Neural progenitor cell (in vitro differentiated cells): ENCODE data around the gene PPP2R1B. TPM values are rescaled to one million over a fixed set of nuclear protein-coding genes. Genes with fewer than 3 reads are reported as not detected.

Source experiments
- DNase-seq: peaks from one replicate; pipeline ENCODE4 v3.0.0-alpha.2; 2016; ENCODE audit warnings: low spot score
- H2AFZ ChIP-seq: fragments of 200-600 bp; sonication (generic); replicated peaks from 2 replicates; pipeline ENCODE4 v1.6.1; 2016; ENCODE audit warnings: antibody characterized with exemption
- H3F3A ChIP-seq: fragments of 200-600 bp; sonication (generic); 2 replicates; pipeline ENCODE4 v1.6.1; 2016; ENCODE audit warnings: antibody characterized with exemption, low read depth
- H3K27ac ChIP-seq: fragments of 200-600 bp; sonication (generic); 2 replicates; pipeline ENCODE4 v1.5.1; 2016; ENCODE audit warnings: mild to moderate bottlenecking
- H3K27me3 ChIP-seq: fragments of 200-600 bp; sonication (generic); 2 replicates; pipeline ENCODE4 v1.6.1; 2016; ENCODE audit warnings: mild to moderate bottlenecking, moderate library complexity
- H3K36me3 ChIP-seq: fragments of 200-600 bp; sonication (generic); 2 replicates; pipeline ENCODE4 v1.5.1; 2016
- H3K4me1 ChIP-seq: fragments of 200-600 bp; sonication (generic); 2 replicates; pipeline ENCODE4 v1.6.1; 2016; ENCODE audit warnings: mixed run types
- H3K4me2 ChIP-seq: fragments of 200-600 bp; sonication (generic); 2 replicates; pipeline ENCODE4 v1.6.1; 2016
- H3K4me3 ChIP-seq: fragments of 200-600 bp; sonication (generic); 2 replicates; pipeline ENCODE4 v1.5.1; 2016
- H3K79me2 ChIP-seq: fragments of 200-600 bp; sonication (generic); 2 replicates; pipeline ENCODE4 v1.6.1; 2016; ENCODE audit warnings: low read depth
- H3K9ac ChIP-seq: fragments of 200-600 bp; sonication (generic); 2 replicates; pipeline ENCODE4 v1.6.1; 2016
- H3K9me3 ChIP-seq: fragments of 200-600 bp; sonication (generic); 2 replicates; pipeline ENCODE4 v1.5.1; 2016; ENCODE audit warnings: low read depth
- H4K20me1 ChIP-seq: fragments of 200-600 bp; sonication (generic); 2 replicates; pipeline ENCODE4 v1.6.1; 2016; ENCODE audit warnings: low read depth
- H3K27ac Mint-ChIP-seq: 3 replicates; pipeline ENCODE4 v1.8.0; 2021; ENCODE audit warnings: mixed read lengths
- H3K27me3 Mint-ChIP-seq: 2 replicates; pipeline ENCODE4 v1.8.0; 2022; ENCODE audit warnings: low read depth, mild to moderate bottlenecking, inconsistent platforms, moderate library complexity, mixed read lengths; ENCODE audit not compliant: insufficient read depth
- H3K36me3 Mint-ChIP-seq: 3 replicates; pipeline ENCODE4 v1.8.0; 2021; ENCODE audit warnings: mixed read lengths
- H3K4me1 Mint-ChIP-seq: 3 replicates; pipeline ENCODE4 v1.8.0; 2021; ENCODE audit warnings: mixed read lengths
- H3K4me3 Mint-ChIP-seq: 3 replicates; pipeline ENCODE4 v1.8.0; 2021; ENCODE audit warnings: mild to moderate bottlenecking, moderate library complexity, mixed read lengths
- H3K9me3 Mint-ChIP-seq: 3 replicates; pipeline ENCODE4 v1.8.0; 2020; ENCODE audit warnings: mixed read lengths
- EZH2 ChIP-seq: fragments of 200-600 bp; sonication (generic); IDR thresholded peaks from 2 replicates; pipeline ENCODE4 v1.6.1; 2017; ENCODE audit warnings: antibody characterized with exemption, mild to moderate bottlenecking, moderate library complexity
- EZH2phosphoT487 ChIP-seq: fragments of 200-600 bp; sonication (generic); IDR thresholded peaks from 2 replicates; pipeline ENCODE4 v1.6.1; 2017; ENCODE audit warnings: antibody characterized with exemption
- total RNA-seq: library from RNA; depleted of rRNA; stranded (reverse); fragments of >200 nt; gene quantifications from 2 replicates; pipeline ENCODE4 v1.2.3, GENCODE V29; 2015; ENCODE audit warnings: low replicate concordance
- TF ChIP-seq, protein P1 (sequence below): fragments of 200-600 bp; sonication (generic); IDR thresholded peaks from 2 replicates; pipeline ENCODE4 v1.5.1; 2017; ENCODE audit warnings: antibody characterized with exemption, mild to moderate bottlenecking

Gene PPP2R1B
- total RNA-seq, 1 donor from 2014 or later, result 68.4 TPM

DNA sequence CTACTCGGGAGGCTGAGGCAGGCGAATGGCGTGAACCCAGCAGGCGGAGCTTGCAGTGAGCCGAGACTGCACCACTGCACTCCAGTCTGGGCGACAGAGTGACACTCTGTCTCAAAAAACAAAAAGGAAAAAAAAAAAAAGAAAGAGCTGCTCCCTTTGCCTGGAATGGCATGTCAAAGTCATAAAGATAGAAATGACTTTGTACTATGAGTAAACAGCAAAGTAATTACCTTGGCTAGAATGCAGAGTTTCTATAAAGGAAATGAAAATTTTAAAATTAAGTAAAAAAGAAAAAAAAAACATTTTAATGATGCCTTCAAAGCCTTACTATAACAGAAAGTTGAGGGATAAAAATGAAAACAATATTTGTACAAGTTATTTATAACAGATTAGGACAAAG is 10.1 kb downstream of the PPP2R1B start:
- Histone ChIP-seq H3K36me3 (peaks cover 14% of the 10 kb centered on the region), H4K20me1 (no peaks in the 10 kb centered on the region), H3K9ac (no peak overlapping the region), H3K79me2 (no peaks in the 10 kb centered on the region), H3K4me3 (no peak overlapping the region), H3K27ac (no peak overlapping the region), H2AFZ (no peak overlapping the region), H3K4me2 (no peak overlapping the region), H3F3A (no peaks in the 10 kb centered on the region), H3K9me3 (no peaks in the 10 kb centered on the region), H3K4me1 (no peaks in the 10 kb centered on the region), H3K27me3 (no peaks in the 10 kb centered on the region)
- Mint-ChIP-seq H3K9me3 (no peaks in the 10 kb centered on the region), H3K4me1 (no peaks in the 10 kb centered on the region), H3K36me3 (peaks cover 39% of the 10 kb centered on the region), H3K27ac (no peak overlapping the region), H3K27me3 (peaks cover 2% of the 10 kb centered on the region), H3K4me3 (no peak overlapping the region)
- DNase-seq, result no peak
- TF ChIP-seq EZH2 (no peak), EZH2phosphoT487 (no peak)
- TF ChIP-seq, protein P1, sequence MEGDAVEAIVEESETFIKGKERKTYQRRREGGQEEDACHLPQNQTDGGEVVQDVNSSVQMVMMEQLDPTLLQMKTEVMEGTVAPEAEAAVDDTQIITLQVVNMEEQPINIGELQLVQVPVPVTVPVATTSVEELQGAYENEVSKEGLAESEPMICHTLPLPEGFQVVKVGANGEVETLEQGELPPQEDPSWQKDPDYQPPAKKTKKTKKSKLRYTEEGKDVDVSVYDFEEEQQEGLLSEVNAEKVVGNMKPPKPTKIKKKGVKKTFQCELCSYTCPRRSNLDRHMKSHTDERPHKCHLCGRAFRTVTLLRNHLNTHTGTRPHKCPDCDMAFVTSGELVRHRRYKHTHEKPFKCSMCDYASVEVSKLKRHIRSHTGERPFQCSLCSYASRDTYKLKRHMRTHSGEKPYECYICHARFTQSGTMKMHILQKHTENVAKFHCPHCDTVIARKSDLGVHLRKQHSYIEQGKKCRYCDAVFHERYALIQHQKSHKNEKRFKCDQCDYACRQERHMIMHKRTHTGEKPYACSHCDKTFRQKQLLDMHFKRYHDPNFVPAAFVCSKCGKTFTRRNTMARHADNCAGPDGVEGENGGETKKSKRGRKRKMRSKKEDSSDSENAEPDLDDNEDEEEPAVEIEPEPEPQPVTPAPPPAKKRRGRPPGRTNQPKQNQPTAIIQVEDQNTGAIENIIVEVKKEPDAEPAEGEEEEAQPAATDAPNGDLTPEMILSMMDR, result no peak

DNA sequence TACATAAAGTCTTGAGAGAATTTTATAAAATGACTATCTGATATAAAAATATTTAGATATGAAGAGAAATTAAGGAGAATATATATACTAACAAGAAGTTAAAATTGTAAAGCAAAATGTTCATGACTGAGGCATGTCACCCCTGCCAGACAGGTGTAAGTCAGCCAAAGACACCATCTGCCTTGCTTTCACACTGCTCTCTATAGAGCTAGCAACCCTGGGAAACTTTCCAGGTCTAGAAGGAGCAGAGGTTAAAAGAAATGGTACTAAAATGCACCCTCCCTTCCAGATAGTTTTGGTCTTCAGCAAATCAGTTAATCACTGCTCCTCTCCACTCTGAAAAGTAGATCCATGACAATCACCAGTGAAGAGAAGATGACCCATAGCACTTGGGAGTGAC is 16.5 kb downstream of the PPP2R1B start:
- no peak for DNase-seq
- Histone ChIP-seq H3K4me2 (no peak overlapping the region), H3K27me3 (no peaks in the 10 kb centered on the region), H3K79me2 (no peaks in the 10 kb centered on the region), H3K9ac (no peak overlapping the region), H4K20me1 (no peaks in the 10 kb centered on the region), H3K36me3 (peaks cover 23% of the 10 kb centered on the region), H3K9me3 (no peaks in the 10 kb centered on the region), H3F3A (no peaks in the 10 kb centered on the region), H3K27ac (no peak overlapping the region), H3K4me1 (no peaks in the 10 kb centered on the region), H3K4me3 (no peak overlapping the region), H2AFZ (no peak overlapping the region)
- no peaks in the 10 kb centered on the region for H3K4me1 Mint-ChIP-seq
- peaks cover 2% of the 10 kb centered on the region for H3K27me3 Mint-ChIP-seq
- no peak overlapping the region for H3K27ac Mint-ChIP-seq
- no peaks in the 10 kb centered on the region for H3K9me3 Mint-ChIP-seq
- TF ChIP-seq, protein P1, result no peak
- TF ChIP-seq EZH2phosphoT487 (no peak), EZH2 (no peak)
- no peak overlapping the region for H3K4me3 Mint-ChIP-seq
- peaks cover 43% of the 10 kb centered on the region for H3K36me3 Mint-ChIP-seq

DNA sequence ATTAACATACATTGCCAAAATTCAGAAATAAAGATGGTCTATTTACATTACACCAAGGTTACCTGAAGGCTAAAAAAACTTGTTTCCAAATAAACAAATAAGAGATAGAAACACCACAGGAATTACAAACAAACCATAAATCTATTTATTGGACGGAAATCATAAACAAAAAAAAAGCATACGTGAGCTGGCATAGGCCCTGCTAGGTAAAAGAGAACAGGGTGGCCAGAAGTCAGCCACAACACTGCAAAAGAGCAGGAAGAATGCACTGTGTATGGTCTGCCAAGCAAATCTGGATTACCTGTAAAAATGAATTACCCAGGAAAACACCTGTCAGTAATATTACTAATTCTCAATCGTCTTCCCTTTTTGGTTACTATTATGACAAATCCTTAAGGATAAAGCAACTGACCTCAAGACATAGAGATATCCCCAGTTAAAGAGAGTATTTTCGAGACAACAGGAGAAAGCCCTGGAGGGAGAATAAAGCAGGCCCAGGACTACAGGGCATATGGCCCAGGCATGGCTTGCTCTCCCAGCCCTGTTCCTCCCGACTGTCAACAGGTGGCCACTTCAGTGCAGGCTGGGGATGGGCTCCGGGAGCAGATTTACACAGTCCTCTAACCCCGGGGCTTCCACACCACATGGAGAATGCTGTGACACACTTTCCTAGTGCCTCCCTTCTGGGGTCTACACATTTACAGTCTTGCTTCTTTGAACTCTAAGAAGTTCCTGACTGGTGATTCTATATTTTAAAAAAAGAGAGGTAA is 18.0 kb downstream of the PPP2R1B start:
- Histone ChIP-seq H2AFZ (no peak overlapping the region), H3K9ac (no peak overlapping the region), H3K27ac (no peak overlapping the region), H3K4me2 (no peak overlapping the region), H3K36me3 (peaks cover 24% of the 10 kb centered on the region), H4K20me1 (no peaks in the 10 kb centered on the region), H3K27me3 (no peaks in the 10 kb centered on the region), H3K4me3 (no peak overlapping the region), H3F3A (no peaks in the 10 kb centered on the region), H3K79me2 (no peaks in the 10 kb centered on the region), H3K4me1 (no peaks in the 10 kb centered on the region), H3K9me3 (no peaks in the 10 kb centered on the region)
- no peak overlapping the region for H3K4me3 Mint-ChIP-seq
- H3K36me3 Mint-ChIP-seq, result peaks cover 40% of the 10 kb centered on the region
- H3K27me3 Mint-ChIP-seq, result peaks cover 2% of the 10 kb centered on the region
- TF ChIP-seq EZH2phosphoT487, result no peak
- TF ChIP-seq, protein P1, result no peak
- TF ChIP-seq EZH2, result no peak
- no peaks in the 10 kb centered on the region for H3K9me3 Mint-ChIP-seq
- no peak overlapping the region for H3K27ac Mint-ChIP-seq
- no peaks in the 10 kb centered on the region for H3K4me1 Mint-ChIP-seq
- no peak for DNase-seq
